ENCODE measurements around the gene PRKAG2. TPM values are rescaled to one million over a fixed set of nuclear protein-coding genes. Genes with fewer than 3 reads are reported as not detected.
"Not testable (repeated sequence)": the region's sequence is repeated elsewhere in the genome, so short reads cannot be mapped to it uniquely, and the experiment has no call there.

Gene PRKAG2
- total and polyA plus RNA-seq, 10 donors, result 15.8 to 50.9 (median 32.8) TPM

GRCh38 chr7:151782598-151783448 is 94.1 kb downstream of the PRKAG2 start:
- 9 to 13% (median 9%) methylated on average over 40 to 55 of the region's 55 CpGs for WGBS, 5 donors
- no peaks in the 10 kb centered on the region for H3K9me3 ChIP-seq
- peak; percentile 95 for DNase-seq
- H3K4me3 ChIP-seq, result peak overlapping the region in 5 of 8 donors; percentile 13 to 56 (median 27)
- peak overlapping the region in 4 of 8 donors; percentile 5 to 46 (median 22) for H3K27ac ChIP-seq
- peak in 2 of 3 donors; percentile 59 to 75 for TF ChIP-seq POLR2AphosphoS5 (IDR thresholded peaks at IDR 0.05)
- TF ChIP-seq CTCF (IDR thresholded peaks at IDR 0.05 in 8 of 11, conservative IDR thresholded peaks at IDR 0.05 in 3 of 11), result peak; percentile 83 to 97 (median 94)
- no peak for TF ChIP-seq POLR2A (IDR thresholded peaks at IDR 0.05)
- H3K36me3 ChIP-seq, result peaks cover 0 to 60% (median 0%) of the 10 kb centered on the region in 6 donors
- peaks cover 0 to 17% (median 12%) of the 10 kb centered on the region in 6 donors for H3K4me1 ChIP-seq
- no peaks in the 10 kb centered on the region for H3K27me3 ChIP-seq (replicated peaks in 1 of 7)
- intact Hi-C loops (cut with DNase I; ENCODE audit: low total_unique reads), result loop anchor here (5.0 kb wide), 1 partner anchor 149 kb away; no protein-coding TSS in a partner anchor

- not testable (repeated sequence) for H3K27me3 ChIP-seq (replicated peaks in 1 of 7); H3K9me3 ChIP-seq; DNase-seq
- peaks cover 0 to 17% (median 12%) of the 10 kb centered on the region in 6 donors for H3K4me1 ChIP-seq
- peak overlapping the region in 2 of 8 donors; percentile 35 to 46 for H3K27ac ChIP-seq
- 67 to 86% (median 75%) methylated on average over 4 of the region's 4 CpGs for WGBS, 5 donors
- intact Hi-C loops (cut with DNase I; ENCODE audit: low total_unique reads), result loop anchor here (5.0 kb wide), 1 partner anchor 150 kb away; no protein-coding TSS in a partner anchor
- H3K4me3 ChIP-seq, result peak overlapping the region in 1 of 8 donors; percentile 56
- H3K36me3 ChIP-seq, result peaks cover 0 to 64% (median 0%) of the 10 kb centered on the region in 6 donors
Observed at GRCh38 chr7:151782256-151782597, 94.7 kb downstream of the PRKAG2 start.

GRCh38 chr7:151781161-151781845 is 95.6 kb downstream of the PRKAG2 start:
- intact Hi-C loops (cut with DNase I; ENCODE audit: low total_unique reads), result loop anchor here (5.0 kb wide), 1 partner anchor 151 kb away; no protein-coding TSS in a partner anchor
- Histone ChIP-seq H3K9me3 (no peaks in the 10 kb centered on the region), H3K27ac (no peak overlapping the region), H3K4me1 (peaks cover 0 to 17% (median 12%) of the 10 kb centered on the region in 6 donors), H3K36me3 (peaks cover 0 to 67% (median 0%) of the 10 kb centered on the region in 6 donors), H3K27me3 (replicated peaks in 1 of 7) (no peaks in the 10 kb centered on the region), H3K4me3 (no peak overlapping the region)
- peak; percentile 61 for DNase-seq
- TF ChIP-seq POLR2AphosphoS5 (IDR thresholded peaks at IDR 0.05), result no peak
- no peak for TF ChIP-seq POLR2A (IDR thresholded peaks at IDR 0.05)
- TF ChIP-seq CTCF (IDR thresholded peaks at IDR 0.05 in 8 of 11, conservative IDR thresholded peaks at IDR 0.05 in 3 of 11), result no peak
- 83 to 91% (median 88%) methylated on average over 22 of the region's 22 CpGs for WGBS, 5 donors

GRCh38 chr7:151780631-151781030 is 96.3 kb downstream of the PRKAG2 start:
- H3K4me1 ChIP-seq, result peaks cover 0 to 17% (median 12%) of the 10 kb centered on the region in 6 donors
- intact Hi-C loops (cut with DNase I; ENCODE audit: low total_unique reads), result loop anchor here (5.0 kb wide), 1 partner anchor 152 kb away; no protein-coding TSS in a partner anchor
- no peaks in the 10 kb centered on the region for H3K9me3 ChIP-seq
- peak; percentile 35 for DNase-seq
- 60 to 69% (median 63%) methylated on average over 3 of the region's 3 CpGs for WGBS, 5 donors
- H3K36me3 ChIP-seq, result peaks cover 0 to 61% (median 0%) of the 10 kb centered on the region in 6 donors
- no peak overlapping the region for H3K27ac ChIP-seq
- TF ChIP-seq POLR2A (IDR thresholded peaks at IDR 0.05) (no peak), CTCF (IDR thresholded peaks at IDR 0.05 in 8 of 11, conservative IDR thresholded peaks at IDR 0.05 in 3 of 11) (no peak), POLR2AphosphoS5 (IDR thresholded peaks at IDR 0.05) (no peak)
- H3K27me3 ChIP-seq (replicated peaks in 1 of 7), result no peaks in the 10 kb centered on the region
- no peak overlapping the region for H3K4me3 ChIP-seq
